Astrocyte of the spinal cord (primary cell): ENCODE data around the gene EXD3.
"Not testable (repeated sequence)": the region's sequence is repeated elsewhere in the genome, so short reads cannot be mapped to it uniquely, and the experiment has no call there.

Experiments
- DNase-seq: peaks from one replicate; pipeline ENCODE4 v3.0.0; 2011; ENCODE audit warnings: low read depth, low spot score
- H3K4me3 ChIP-seq: 2 replicates; pipeline ENCODE4 v1.5.1; 2011; ENCODE audit warnings: low read depth, mild to moderate bottlenecking, low read length, moderate library complexity
- in situ Hi-C: cut with HindIII; loops from 2 replicates; pipeline ENCODE4 v1.10.0; 2017; ENCODE audit warnings: low sequenced_read_pairs
- TF ChIP-seq, protein P1 (sequence below): IDR thresholded peaks from 2 replicates; pipeline ENCODE4 v1.5.1; 2012; ENCODE audit warnings: low read depth, mild to moderate bottlenecking, low read length, inconsistent platforms

The EXD3 gene

DNA sequence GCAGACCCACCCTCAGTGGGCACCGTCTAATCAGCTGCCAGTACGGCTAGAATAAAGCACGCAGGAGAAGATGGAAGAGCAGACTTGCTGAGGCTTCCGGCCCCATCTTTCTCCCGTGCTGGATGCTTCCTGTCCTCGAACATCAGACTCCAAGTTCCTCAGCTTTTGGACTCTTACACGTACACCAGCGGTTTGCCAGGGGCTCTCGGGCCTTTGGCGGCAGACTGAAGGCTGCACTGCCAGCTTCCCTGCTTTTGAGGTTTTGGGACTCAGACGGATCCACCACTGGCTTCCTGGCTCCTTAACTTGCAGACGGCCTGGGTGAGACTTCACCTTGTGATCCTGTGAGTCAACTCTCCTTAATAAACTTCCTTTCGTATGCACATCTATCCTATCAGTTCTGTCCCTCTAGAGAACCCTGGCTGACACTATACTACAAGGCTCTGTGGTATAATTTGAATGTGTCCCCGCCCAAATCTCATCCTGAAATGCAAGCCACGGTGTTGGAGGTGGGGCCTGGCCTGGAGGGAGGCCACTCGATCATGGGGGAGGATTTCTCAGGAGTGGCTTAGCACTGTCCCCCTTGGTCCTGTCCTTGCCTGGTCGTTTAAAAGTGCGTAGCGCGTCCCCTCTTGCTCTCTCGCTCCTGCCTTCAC lies 89.8 kb downstream of the EXD3 start:
- TF ChIP-seq, protein P1, sequence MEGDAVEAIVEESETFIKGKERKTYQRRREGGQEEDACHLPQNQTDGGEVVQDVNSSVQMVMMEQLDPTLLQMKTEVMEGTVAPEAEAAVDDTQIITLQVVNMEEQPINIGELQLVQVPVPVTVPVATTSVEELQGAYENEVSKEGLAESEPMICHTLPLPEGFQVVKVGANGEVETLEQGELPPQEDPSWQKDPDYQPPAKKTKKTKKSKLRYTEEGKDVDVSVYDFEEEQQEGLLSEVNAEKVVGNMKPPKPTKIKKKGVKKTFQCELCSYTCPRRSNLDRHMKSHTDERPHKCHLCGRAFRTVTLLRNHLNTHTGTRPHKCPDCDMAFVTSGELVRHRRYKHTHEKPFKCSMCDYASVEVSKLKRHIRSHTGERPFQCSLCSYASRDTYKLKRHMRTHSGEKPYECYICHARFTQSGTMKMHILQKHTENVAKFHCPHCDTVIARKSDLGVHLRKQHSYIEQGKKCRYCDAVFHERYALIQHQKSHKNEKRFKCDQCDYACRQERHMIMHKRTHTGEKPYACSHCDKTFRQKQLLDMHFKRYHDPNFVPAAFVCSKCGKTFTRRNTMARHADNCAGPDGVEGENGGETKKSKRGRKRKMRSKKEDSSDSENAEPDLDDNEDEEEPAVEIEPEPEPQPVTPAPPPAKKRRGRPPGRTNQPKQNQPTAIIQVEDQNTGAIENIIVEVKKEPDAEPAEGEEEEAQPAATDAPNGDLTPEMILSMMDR = no peak
- in situ Hi-C loops = no loop called here
- no peak overlapping the region for H3K4me3 ChIP-seq
- no peak for DNase-seq

DNA sequence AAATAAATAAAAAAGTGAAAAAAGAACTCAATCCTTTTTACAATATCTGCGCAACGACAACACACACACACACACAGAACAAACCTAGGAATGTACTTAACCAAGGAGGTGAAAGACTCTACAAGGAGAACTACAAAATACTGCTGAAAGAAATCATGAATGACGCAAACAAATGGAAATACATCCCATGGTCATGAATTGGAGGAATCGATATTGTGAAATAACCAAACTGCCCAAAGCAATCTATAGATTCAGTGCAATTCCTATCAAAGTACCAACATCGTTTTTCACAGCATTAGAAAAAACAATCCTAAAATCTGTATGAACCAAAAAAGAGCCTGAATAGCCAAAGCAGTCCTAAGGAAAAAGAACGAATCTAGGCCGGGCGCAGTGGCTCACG lies 91.0 kb downstream of the EXD3 start:
- no peak overlapping the region for H3K4me3 ChIP-seq
- in situ Hi-C loops = no loop called here
- TF ChIP-seq, protein P1 = no peak

DNA sequence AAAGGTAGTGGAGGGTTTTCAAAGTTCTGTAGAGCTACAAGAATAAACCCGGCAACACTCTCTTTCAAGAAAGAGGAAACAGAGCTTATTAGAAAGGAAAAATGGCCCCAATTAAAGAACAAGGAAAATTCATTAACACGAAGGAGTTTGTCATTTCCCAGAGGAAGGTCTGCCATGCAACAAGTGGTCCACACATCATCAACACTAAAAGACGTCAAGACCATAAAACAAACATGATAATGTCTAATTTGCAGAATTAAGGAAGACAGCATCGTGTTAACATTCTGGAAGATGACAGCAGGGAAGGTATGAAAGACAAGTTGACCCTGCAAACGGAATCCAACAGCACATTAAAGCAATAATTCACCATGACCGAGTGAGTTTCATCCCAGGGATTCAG lies 92.3 kb downstream of the EXD3 start:
- in situ Hi-C loops = no loop called here
- H3K4me3 ChIP-seq = no peak overlapping the region
- TF ChIP-seq, protein P1 = no peak
- no peak for DNase-seq

More for the DNA sequence above, 91.0 kb downstream of the EXD3 start:
- no peak for DNase-seq

DNA sequence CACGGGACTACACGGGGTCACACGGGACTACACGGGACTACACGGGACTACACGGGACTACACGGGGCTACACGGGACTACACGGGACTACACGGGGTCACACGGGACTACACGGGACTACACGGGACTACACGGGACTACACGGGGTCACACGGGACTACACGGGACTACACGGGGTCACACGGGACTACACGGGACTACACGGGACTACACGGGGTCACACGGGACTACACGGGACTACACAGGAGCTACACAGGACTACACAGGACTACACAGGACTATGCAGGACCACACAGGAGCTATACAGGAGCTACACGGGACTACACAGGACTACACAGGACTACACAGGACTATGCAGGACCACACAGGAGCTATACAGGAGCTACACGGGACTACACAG lies 93.4 kb downstream of the EXD3 start:
- DNase-seq, H3K4me3 ChIP-seq, in situ Hi-C loops: not testable (repeated sequence)

DNA sequence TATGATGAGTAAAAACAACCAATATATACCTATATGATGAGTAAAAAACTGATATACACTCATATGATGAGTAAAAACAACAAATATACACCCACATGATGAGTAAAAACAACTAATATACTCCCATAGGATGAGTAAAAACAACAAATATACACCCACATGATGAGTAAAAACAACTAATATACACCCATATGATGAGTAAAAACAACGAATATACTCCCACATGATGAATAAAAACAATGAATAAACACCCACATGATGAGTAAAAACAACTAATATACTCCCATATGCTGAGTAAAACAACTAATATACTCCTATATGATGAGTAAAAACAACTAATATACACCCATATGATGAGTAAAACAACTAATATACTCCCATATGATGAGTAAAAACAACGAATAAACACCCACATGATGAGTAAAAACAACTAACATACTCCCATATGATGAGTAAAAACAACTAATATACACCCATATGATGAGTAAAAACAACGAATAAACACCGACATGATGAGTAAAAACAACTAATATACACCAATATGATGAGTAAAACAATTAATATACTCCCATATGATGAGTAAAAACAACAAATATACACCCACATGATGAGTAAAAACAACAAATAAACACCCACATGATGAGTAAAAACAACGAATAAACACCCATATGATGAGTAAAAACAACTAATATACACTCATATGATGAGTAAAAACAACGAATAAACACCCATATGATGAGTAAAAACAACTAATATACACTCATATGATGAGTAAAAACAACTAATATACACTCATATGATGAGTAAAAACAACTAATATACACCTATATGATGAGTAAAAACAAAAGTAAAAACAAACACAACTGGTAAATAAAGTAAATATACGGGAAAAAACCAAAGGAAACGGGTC lies 95.1 kb downstream of the EXD3 start:
- DNase-seq, in situ Hi-C loops, H3K4me3 ChIP-seq: not testable (repeated sequence)

DNA sequence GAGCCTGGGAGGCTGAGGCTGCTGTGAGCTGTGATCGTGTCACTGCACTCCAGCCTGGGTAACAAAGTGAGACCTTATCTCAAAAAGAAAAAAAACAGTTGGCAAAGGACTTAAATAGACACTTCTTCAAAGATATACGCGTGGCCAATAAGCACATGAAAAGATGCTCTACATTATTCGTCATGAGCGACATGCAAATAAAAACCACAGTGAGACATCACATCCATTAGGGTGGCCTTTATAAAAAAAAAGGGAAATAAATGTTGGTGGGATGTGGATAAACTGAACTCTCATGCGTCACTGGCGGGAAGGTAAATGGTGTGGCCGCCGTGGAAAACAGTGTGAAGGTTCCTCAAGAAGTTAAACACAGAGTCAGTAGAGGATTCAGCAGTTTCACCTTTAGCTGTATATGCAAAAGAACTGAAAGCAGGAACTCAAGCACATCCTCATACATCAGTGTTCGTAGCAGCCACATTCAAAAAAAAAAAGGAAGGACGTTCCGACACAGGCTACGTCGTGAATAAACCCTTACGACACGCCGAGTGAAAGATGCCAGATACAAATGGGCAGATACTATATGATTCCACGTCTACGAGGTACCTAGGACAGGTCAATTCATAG lies 96.4 kb downstream of the EXD3 start:
- DNase-seq = no peak
- H3K4me3 ChIP-seq = no peak overlapping the region

DNA sequence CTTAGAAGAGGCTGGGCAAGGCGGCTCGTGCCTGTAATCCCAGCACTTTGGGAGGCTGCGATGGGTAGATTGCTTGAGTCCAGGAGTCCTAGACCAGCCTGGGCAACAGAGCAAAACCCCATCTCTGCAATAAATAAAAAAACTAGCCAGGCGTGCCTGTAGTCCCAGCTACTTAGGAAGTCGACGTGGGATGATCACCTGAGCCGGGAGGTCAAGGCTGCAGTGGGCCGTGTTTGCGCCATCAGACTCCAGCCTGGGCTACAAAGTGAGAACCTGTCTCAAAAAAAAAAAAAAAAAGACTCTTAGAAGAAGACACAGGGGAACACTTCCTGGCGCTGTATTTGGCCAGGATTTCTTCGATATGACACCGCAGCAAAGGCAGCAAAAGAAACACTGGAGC lies 97.2 kb downstream of the EXD3 start:
- H3K4me3 ChIP-seq = no peak overlapping the region
- TF ChIP-seq, protein P1 = no peak
- in situ Hi-C loops = no loop called here
- no peak for DNase-seq

More for the DNA sequence above, 96.4 kb downstream of the EXD3 start:
- in situ Hi-C loops = no loop called here
- TF ChIP-seq, protein P1 = no peak
